Activated CD8-positive, alpha-beta memory T cell treated with anti-CD3 and anti-CD28 coated beads, Interleukin-2, amount 10 ng/mL, durations not matched to agents 7 days and 5 days (primary cell): ENCODE data around the gene TOB2. TPM values are rescaled to one million over a fixed set of nuclear protein-coding genes. Genes with fewer than 3 reads are reported as not detected.
"Not testable (repeated sequence)": the region's sequence is repeated elsewhere in the genome, so short reads cannot be mapped to it uniquely, and the experiment has no call there.

ENCODE experiments used
- ATAC-seq: fragments of 150-1000 bp; cut with Tn5 transposase; one replicate; pipeline ENCODE4 v1.10.0; 2021; ENCODE audit warnings: moderate library complexity
- CTCF ChIA-PET: fragments of 350-600 bp; sonication (Branson Sonifier 250); formaldehyde crosslinking; loops from one replicate; lab custom pipeline; 2021; ENCODE audit warnings: antibody characterized with exemption; lab: Charles Lee
- DNase-seq: peaks from one replicate; pipeline ENCODE4 v3.0.0-alpha.2; 2020
- H3K27ac Mint-ChIP-seq: one replicate; pipeline ENCODE4 v1.8.0; 2021; ENCODE audit warnings: mild to moderate bottlenecking, mixed read lengths
- H3K27me3 Mint-ChIP-seq: one replicate; pipeline ENCODE4 v1.8.0; 2021; ENCODE audit warnings: mixed read lengths
- H3K36me3 Mint-ChIP-seq: one replicate; pipeline ENCODE4 v1.8.0; 2021; ENCODE audit warnings: mild to moderate bottlenecking, mixed read lengths
- H3K4me1 Mint-ChIP-seq: one replicate; pipeline ENCODE4 v1.8.0; 2021; ENCODE audit warnings: mixed read lengths
- H3K4me3 Mint-ChIP-seq: one replicate; pipeline ENCODE4 v1.8.0; 2021; ENCODE audit warnings: mild to moderate bottlenecking, moderate library complexity, mixed read lengths
- H3K9me3 Mint-ChIP-seq: one replicate; pipeline ENCODE4 v1.8.0; 2022; ENCODE audit warnings: low read depth, mixed read lengths
- total RNA-seq, 2 experiments: library from RNA; stranded (reverse); gene quantifications; one replicate each; pipeline ENCODE4 v1.2.3, GENCODE V29; 2021

The TOB2 gene
- total RNA-seq, 2 experiments from 2014 or later: 38.8 to 45.1 TPM

GRCh38 chr22:41434361-41435003 is 12.1 kb downstream of the TOB2 start:
- H3K27ac Mint-ChIP-seq, H3K9me3 Mint-ChIP-seq, ATAC-seq, CTCF ChIA-PET, H3K4me1 Mint-ChIP-seq, H3K27me3 Mint-ChIP-seq, DNase-seq, H3K4me3 Mint-ChIP-seq: not testable (repeated sequence)
- H3K36me3 Mint-ChIP-seq: peaks cover 27% of the 10 kb centered on the region

- DNase-seq, ATAC-seq, H3K4me3 Mint-ChIP-seq, H3K4me1 Mint-ChIP-seq, H3K27me3 Mint-ChIP-seq, H3K9me3 Mint-ChIP-seq, CTCF ChIA-PET, H3K27ac Mint-ChIP-seq: not testable (repeated sequence)
- H3K36me3 Mint-ChIP-seq: peaks cover 26% of the 10 kb centered on the region
These were observed 13.1 kb downstream of the TOB2 start for GRCh38 chr22:41433480-41433879.

- CTCF ChIA-PET: interaction anchor here (1.0 kb wide), 1 partner anchor 11 kb away, joined by 3 read pairs; no protein-coding TSS in a partner anchor
These were observed 14.9 kb downstream of the TOB2 start for GRCh38 chr22:41431656-41432055.

GRCh38 chr22:41429951-41430332 is 16.7 kb downstream of the TOB2 start:
- no peaks in the 10 kb centered on the region for H3K27me3 Mint-ChIP-seq
- no peak overlapping the region for H3K4me3 Mint-ChIP-seq
- no peak for DNase-seq
- H3K4me1 Mint-ChIP-seq: peaks cover 15% of the 10 kb centered on the region
- no peaks in the 10 kb centered on the region for H3K9me3 Mint-ChIP-seq
- no peak for ATAC-seq
- H3K36me3 Mint-ChIP-seq: peaks cover 16% of the 10 kb centered on the region
- CTCF ChIA-PET: no interaction called here
- H3K27ac Mint-ChIP-seq: no peak overlapping the region

More at GRCh38 chr22:41431656-41432055, 14.9 kb downstream of the TOB2 start:
- Mint-ChIP-seq H3K9me3 (no peaks in the 10 kb centered on the region), H3K36me3 (peaks cover 22% of the 10 kb centered on the region), H3K4me1 (peaks cover 6% of the 10 kb centered on the region), H3K27me3 (no peaks in the 10 kb centered on the region), H3K4me3 (no peak overlapping the region), H3K27ac (no peak overlapping the region)
- no peak for DNase-seq
- peak; percentile 21 for ATAC-seq

- Mint-ChIP-seq H3K4me1 (peaks cover 17% of the 10 kb centered on the region), H3K9me3 (no peaks in the 10 kb centered on the region), H3K27me3 (no peaks in the 10 kb centered on the region), H3K27ac (no peak overlapping the region), H3K4me3 (no peak overlapping the region), H3K36me3 (peaks cover 16% of the 10 kb centered on the region)
- no peak for ATAC-seq
- DNase-seq: no peak
- CTCF ChIA-PET: no interaction called here
These were observed 17.2 kb downstream of the TOB2 start for GRCh38 chr22:41429232-41429950.

- Mint-ChIP-seq H3K27ac (peak overlapping the region; percentile 84), H3K36me3 (peaks cover 19% of the 10 kb centered on the region), H3K4me3 (peak overlapping the region; percentile 4), H3K9me3 (no peaks in the 10 kb centered on the region), H3K4me1 (peaks cover 17% of the 10 kb centered on the region), H3K27me3 (no peaks in the 10 kb centered on the region)
- peak; percentile 79 for DNase-seq
- ATAC-seq: peak; percentile 77
- CTCF ChIA-PET: interaction anchor here (0.6 to 1.8 kb wide), 3 partner anchors 22 to 225 kb away, joined by 3 to 8 read pairs (median 3); no protein-coding TSS in a partner anchor
These were observed 20.8 kb downstream of the TOB2 start for GRCh38 chr22:41425660-41426365.

- CTCF ChIA-PET: interaction anchor here (1.1 to 1.8 kb wide), 2 partner anchors 15 to 60 kb away, joined by 4 read pairs; no protein-coding TSS in a partner anchor
- Mint-ChIP-seq H3K4me1 (peaks cover 16% of the 10 kb centered on the region), H3K4me3 (no peak overlapping the region), H3K27ac (no peak overlapping the region), H3K27me3 (no peaks in the 10 kb centered on the region), H3K9me3 (no peaks in the 10 kb centered on the region), H3K36me3 (peaks cover 11% of the 10 kb centered on the region)
- ATAC-seq (no peak), DNase-seq (no peak)
These were observed 27.9 kb downstream of the TOB2 start for GRCh38 chr22:41418717-41419116.

- peaks cover 16% of the 10 kb centered on the region for H3K4me1 Mint-ChIP-seq
- no peak overlapping the region for H3K27ac Mint-ChIP-seq
- H3K27me3 Mint-ChIP-seq: no peaks in the 10 kb centered on the region
- no peaks in the 10 kb centered on the region for H3K9me3 Mint-ChIP-seq
- H3K36me3 Mint-ChIP-seq: peaks cover 9% of the 10 kb centered on the region
- ATAC-seq (no peak), DNase-seq (no peak)
- H3K4me3 Mint-ChIP-seq: no peak overlapping the region
- CTCF ChIA-PET: interaction anchor here (1.1 to 1.8 kb wide), 2 partner anchors 14 to 61 kb away, joined by 4 read pairs; no protein-coding TSS in a partner anchor
These were observed 28.8 kb downstream of the TOB2 start for GRCh38 chr22:41417622-41418390.

- Mint-ChIP-seq H3K36me3 (peaks cover 5% of the 10 kb centered on the region), H3K4me1 (peaks cover 26% of the 10 kb centered on the region), H3K9me3 (no peaks in the 10 kb centered on the region), H3K27me3 (no peaks in the 10 kb centered on the region), H3K4me3 (peak overlapping the region; percentile 93), H3K27ac (peak overlapping the region; percentile 98)
- CTCF ChIA-PET: interaction anchor here (0.7 kb wide), 1 partner anchor 40 kb away, joined by 3 read pairs; no protein-coding TSS in a partner anchor
- DNase-seq: no peak
- ATAC-seq: no peak
These were observed 31.0 kb downstream of the TOB2 start for GRCh38 chr22:41415554-41415953.

GRCh38 chr22:41411021-41411851 is 35.4 kb downstream of the TOB2 start:
- H3K4me3 Mint-ChIP-seq: no peak overlapping the region
- no peaks in the 10 kb centered on the region for H3K9me3 Mint-ChIP-seq
- CTCF ChIA-PET: interaction anchor here (1.1 to 1.9 kb wide), 3 partner anchors 32 to 121 kb away, joined by 3 to 7 read pairs (median 5); no protein-coding TSS in a partner anchor
- H3K36me3 Mint-ChIP-seq: peaks cover 5% of the 10 kb centered on the region
- H3K4me1 Mint-ChIP-seq: peaks cover 26% of the 10 kb centered on the region
- no peaks in the 10 kb centered on the region for H3K27me3 Mint-ChIP-seq
- ATAC-seq (no peak), DNase-seq (no peak)
- peak overlapping the region; percentile 55 for H3K27ac Mint-ChIP-seq

- Mint-ChIP-seq H3K9me3 (no peaks in the 10 kb centered on the region), H3K27ac (peak overlapping the region; percentile 2), H3K36me3 (peaks cover 3% of the 10 kb centered on the region), H3K27me3 (no peaks in the 10 kb centered on the region), H3K4me1 (peaks cover 24% of the 10 kb centered on the region), H3K4me3 (no peak overlapping the region)
- CTCF ChIA-PET: interaction anchor here (1.9 kb wide), 1 partner anchor 107 kb away, joined by 7 read pairs; no protein-coding TSS in a partner anchor
- ATAC-seq (no peak), DNase-seq (no peak)
These were observed 36.3 kb downstream of the TOB2 start for GRCh38 chr22:41410311-41410751.

GRCh38 chr22:41408665-41409064 is 37.9 kb downstream of the TOB2 start:
- H3K4me3 Mint-ChIP-seq: no peak overlapping the region
- H3K27me3 Mint-ChIP-seq: no peaks in the 10 kb centered on the region
- no peaks in the 10 kb centered on the region for H3K36me3 Mint-ChIP-seq
- no peak for ATAC-seq
- H3K4me1 Mint-ChIP-seq: peaks cover 21% of the 10 kb centered on the region
- CTCF ChIA-PET: no interaction called here
- no peak overlapping the region for H3K27ac Mint-ChIP-seq
- no peaks in the 10 kb centered on the region for H3K9me3 Mint-ChIP-seq
- no peak for DNase-seq
